ENCODE data around the gene PTPRM.

The PTPRM gene

DNA sequence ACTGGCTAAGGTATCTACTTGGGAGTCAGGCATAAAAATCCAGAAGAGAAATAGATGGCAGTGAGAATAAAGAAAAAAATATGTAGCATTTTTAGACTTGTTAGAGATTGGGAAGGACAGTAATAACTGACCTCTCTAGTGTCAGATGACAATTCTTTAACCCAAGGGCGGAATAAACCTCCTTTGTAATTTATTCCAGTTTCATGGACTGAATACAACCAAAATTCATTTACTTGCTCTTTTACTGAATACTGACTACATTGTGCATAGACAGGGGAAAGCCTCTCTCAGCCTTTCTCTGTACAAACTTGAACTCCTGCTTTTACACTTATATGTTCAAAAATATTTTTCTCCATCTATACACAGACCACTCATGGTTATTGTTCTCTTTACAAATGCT, 566.8 kb downstream of the PTPRM start:
- Histone ChIP-seq H3K4me3 (ENCODE audit: low read depth, low read length) (no peak overlapping the region), H3K4me1 (ENCODE audit: control insufficient read depth, insufficient read depth, low read length) (no peaks in the 10 kb centered on the region), H3K36me3 (ENCODE audit: control insufficient read depth in 2 of 2, insufficient read depth in 1 of 2, low read length in 2 of 2) (no peaks in the 10 kb centered on the region), H3K27ac (ENCODE audit: extremely low read depth, low read depth, low read length) (no peak overlapping the region), H3K9me3 (ENCODE audit: control insufficient read depth, insufficient read depth, low read depth, low read length) (no peaks in the 10 kb centered on the region)
- ChIA-PET POLR2A (no interaction called here), CTCF (no interaction called here)
- TF ChIP-seq ZNF184 (tag by site-specific recombination; IDR thresholded peaks at IDR 0.05) (no peak), ZXDB (tag by site-specific recombination; IDR thresholded peaks at IDR 0.05) (no peak), OSR2 (tag by site-specific recombination; IDR thresholded peaks at IDR 0.05) (no peak), SP7 (tag by site-specific recombination; IDR thresholded peaks at IDR 0.05) (no peak)

DNA sequence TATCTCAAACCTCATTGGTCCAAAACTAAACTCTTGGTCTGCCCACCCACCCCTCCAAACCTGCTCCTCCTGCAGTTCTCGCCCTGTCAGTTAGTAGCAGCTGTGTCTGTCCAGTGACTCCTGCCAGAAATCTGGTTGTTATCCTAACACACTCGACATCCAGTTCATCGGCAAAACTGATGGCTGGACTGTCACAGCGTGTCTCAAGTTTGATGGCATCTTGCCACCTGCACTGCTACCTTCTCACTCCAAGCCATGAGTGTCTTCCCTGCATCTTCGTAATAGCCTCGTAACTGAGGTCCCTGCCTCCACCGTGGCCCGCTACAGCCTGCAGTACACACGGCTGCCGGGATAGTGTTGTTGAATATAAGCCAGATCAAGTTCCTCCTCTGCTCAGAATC, 572.0 kb downstream of the PTPRM start:
- CTCF ChIA-PET: no interaction called here

More for the DNA sequence above, 572.0 kb downstream of the PTPRM start:
- no peak for TF ChIP-seq ZBTB20 (tag by site-specific recombination; IDR thresholded peaks at IDR 0.05)
- TF ChIP-seq, protein P1, sequence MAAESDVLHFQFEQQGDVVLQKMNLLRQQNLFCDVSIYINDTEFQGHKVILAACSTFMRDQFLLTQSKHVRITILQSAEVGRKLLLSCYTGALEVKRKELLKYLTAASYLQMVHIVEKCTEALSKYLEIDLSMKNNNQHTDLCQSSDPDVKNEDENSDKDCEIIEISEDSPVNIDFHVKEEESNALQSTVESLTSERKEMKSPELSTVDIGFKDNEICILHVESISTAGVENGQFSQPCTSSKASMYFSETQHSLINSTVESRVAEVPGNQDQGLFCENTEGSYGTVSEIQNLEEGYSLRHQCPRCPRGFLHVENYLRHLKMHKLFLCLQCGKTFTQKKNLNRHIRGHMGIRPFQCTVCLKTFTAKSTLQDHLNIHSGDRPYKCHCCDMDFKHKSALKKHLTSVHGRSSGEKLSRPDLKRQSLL (tag by site-specific recombination; IDR thresholded peaks at IDR 0.05): no peak
- TF ChIP-seq ZNF510 (tag by site-specific recombination; IDR thresholded peaks at IDR 0.05; ENCODE audit: insufficient replicate concordance): no peak
- TF ChIP-seq, protein P2, sequence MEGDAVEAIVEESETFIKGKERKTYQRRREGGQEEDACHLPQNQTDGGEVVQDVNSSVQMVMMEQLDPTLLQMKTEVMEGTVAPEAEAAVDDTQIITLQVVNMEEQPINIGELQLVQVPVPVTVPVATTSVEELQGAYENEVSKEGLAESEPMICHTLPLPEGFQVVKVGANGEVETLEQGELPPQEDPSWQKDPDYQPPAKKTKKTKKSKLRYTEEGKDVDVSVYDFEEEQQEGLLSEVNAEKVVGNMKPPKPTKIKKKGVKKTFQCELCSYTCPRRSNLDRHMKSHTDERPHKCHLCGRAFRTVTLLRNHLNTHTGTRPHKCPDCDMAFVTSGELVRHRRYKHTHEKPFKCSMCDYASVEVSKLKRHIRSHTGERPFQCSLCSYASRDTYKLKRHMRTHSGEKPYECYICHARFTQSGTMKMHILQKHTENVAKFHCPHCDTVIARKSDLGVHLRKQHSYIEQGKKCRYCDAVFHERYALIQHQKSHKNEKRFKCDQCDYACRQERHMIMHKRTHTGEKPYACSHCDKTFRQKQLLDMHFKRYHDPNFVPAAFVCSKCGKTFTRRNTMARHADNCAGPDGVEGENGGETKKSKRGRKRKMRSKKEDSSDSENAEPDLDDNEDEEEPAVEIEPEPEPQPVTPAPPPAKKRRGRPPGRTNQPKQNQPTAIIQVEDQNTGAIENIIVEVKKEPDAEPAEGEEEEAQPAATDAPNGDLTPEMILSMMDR (tag by site-specific recombination; IDR thresholded peaks at IDR 0.05): no peak
- TF ChIP-seq ZNF140 (tag by site-specific recombination; IDR thresholded peaks at IDR 0.05): no peak
- TF ChIP-seq, protein P3, sequence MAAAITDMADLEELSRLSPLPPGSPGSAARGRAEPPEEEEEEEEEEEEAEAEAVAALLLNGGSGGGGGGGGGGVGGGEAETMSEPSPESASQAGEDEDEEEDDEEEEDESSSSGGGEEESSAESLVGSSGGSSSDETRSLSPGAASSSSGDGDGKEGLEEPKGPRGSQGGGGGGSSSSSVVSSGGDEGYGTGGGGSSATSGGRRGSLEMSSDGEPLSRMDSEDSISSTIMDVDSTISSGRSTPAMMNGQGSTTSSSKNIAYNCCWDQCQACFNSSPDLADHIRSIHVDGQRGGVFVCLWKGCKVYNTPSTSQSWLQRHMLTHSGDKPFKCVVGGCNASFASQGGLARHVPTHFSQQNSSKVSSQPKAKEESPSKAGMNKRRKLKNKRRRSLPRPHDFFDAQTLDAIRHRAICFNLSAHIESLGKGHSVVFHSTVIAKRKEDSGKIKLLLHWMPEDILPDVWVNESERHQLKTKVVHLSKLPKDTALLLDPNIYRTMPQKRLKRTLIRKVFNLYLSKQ (tag by site-specific recombination; IDR thresholded peaks at IDR 0.05; ENCODE audit: borderline replicate concordance): no peak
- TF ChIP-seq ZNF146 (tag by site-specific recombination; IDR thresholded peaks at IDR 0.05): no peak
- no peak for TF ChIP-seq SP3 (tag by site-specific recombination; IDR thresholded peaks at IDR 0.05)
- TF ChIP-seq ZNF76 (tag by site-specific recombination; IDR thresholded peaks at IDR 0.05; ENCODE audit: borderline replicate concordance, low read depth): no peak
- TF ChIP-seq KLF1 (tag by site-specific recombination; IDR thresholded peaks at IDR 0.05): no peak
- no peak for TF ChIP-seq ZNF248 (tag by site-specific recombination; IDR thresholded peaks at IDR 0.05)
- TF ChIP-seq MYNN (tag by site-specific recombination; IDR thresholded peaks at IDR 0.05; ENCODE audit: borderline replicate concordance): no peak
- TF ChIP-seq, protein P4, sequence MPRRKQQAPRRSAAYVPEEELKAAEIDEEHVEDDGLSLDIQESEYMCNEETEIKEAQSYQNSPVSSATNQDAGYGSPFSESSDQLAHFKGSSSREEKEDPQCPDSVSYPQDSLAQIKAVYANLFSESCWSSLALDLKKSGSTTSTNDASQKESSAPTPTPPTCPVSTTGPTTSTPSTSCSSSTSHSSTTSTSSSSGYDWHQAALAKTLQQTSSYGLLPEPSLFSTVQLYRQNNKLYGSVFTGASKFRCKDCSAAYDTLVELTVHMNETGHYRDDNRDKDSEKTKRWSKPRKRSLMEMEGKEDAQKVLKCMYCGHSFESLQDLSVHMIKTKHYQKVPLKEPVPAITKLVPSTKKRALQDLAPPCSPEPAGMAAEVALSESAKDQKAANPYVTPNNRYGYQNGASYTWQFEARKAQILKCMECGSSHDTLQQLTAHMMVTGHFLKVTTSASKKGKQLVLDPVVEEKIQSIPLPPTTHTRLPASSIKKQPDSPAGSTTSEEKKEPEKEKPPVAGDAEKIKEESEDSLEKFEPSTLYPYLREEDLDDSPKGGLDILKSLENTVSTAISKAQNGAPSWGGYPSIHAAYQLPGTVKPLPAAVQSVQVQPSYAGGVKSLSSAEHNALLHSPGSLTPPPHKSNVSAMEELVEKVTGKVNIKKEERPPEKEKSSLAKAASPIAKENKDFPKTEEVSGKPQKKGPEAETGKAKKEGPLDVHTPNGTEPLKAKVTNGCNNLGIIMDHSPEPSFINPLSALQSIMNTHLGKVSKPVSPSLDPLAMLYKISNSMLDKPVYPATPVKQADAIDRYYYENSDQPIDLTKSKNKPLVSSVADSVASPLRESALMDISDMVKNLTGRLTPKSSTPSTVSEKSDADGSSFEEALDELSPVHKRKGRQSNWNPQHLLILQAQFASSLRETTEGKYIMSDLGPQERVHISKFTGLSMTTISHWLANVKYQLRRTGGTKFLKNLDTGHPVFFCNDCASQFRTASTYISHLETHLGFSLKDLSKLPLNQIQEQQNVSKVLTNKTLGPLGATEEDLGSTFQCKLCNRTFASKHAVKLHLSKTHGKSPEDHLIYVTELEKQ (tag by site-specific recombination; IDR thresholded peaks at IDR 0.05; ENCODE audit: borderline replicate concordance): no peak
- no peak for TF ChIP-seq GFI1B (tag by site-specific recombination; IDR thresholded peaks at IDR 0.05)
- TF ChIP-seq ZNF560 (tag by site-specific recombination; IDR thresholded peaks at IDR 0.05; ENCODE audit: borderline replicate concordance): no peak
- Histone ChIP-seq H3K4me3 (ENCODE audit: low read depth, low read length) (no peak overlapping the region), H3K27ac (ENCODE audit: extremely low read depth, low read depth, low read length) (no peak overlapping the region), H3K36me3 (ENCODE audit: control insufficient read depth in 2 of 2, insufficient read depth in 1 of 2, low read length in 2 of 2) (no peaks in the 10 kb centered on the region), H3K4me1 (ENCODE audit: control insufficient read depth, insufficient read depth, low read length) (no peaks in the 10 kb centered on the region), H3K9me3 (ENCODE audit: control insufficient read depth, insufficient read depth, low read depth, low read length) (no peaks in the 10 kb centered on the region)
- POLR2A ChIA-PET: no interaction called here

Data from HEK293 (cell line).